ENCODE results near the gene FRYL. TPM values are rescaled to one million over a fixed set of nuclear protein-coding genes. Genes with fewer than 3 reads are reported as not detected.

FRYL gene
- total RNA-seq, 1 experiment from 2014 or later, result 53.9 TPM

GRCh38 chr4:48504352-48504751 is 275.7 kb downstream of the FRYL start:
- no peaks in the 10 kb centered on the region for H3K79me2 ChIP-seq (ENCODE audit: low read depth)
- H3K36me3 ChIP-seq (ENCODE audit: low read depth), result peaks cover 19% of the 10 kb centered on the region
- H3K4me1 ChIP-seq (replicated peaks; ENCODE audit: insufficient read depth), result no peaks in the 10 kb centered on the region
- POLR2A ChIA-PET (ENCODE audit: unreplicated experiment), result no interaction called here
- H3K4me2 ChIP-seq, result no peak overlapping the region
- CTCF ChIA-PET, result no interaction called here
- no peak for DNase-seq
- TF ChIP-seq EZH2 (IDR thresholded peaks at IDR 0.05; ENCODE audit: low read depth) (no peak), CTCF (conservative IDR thresholded peaks at IDR 0.05) (no peak)
- H3K9me2 ChIP-seq (ENCODE audit: insufficient read depth), result no peaks in the 10 kb centered on the region
- H2AFZ ChIP-seq, result no peak overlapping the region
- intact Hi-C loops (cut with micrococcal nuclease; ENCODE audit: unreplicated experiment), result no loop called here
- H3K9me3 ChIP-seq (ENCODE audit: insufficient read depth, low read depth), result no peaks in the 10 kb centered on the region
- no peak overlapping the region for H3K27ac ChIP-seq
- no peaks in the 10 kb centered on the region for H4K20me1 ChIP-seq (ENCODE audit: insufficient read depth)
- BruUV-seq (replicated peaks), result no TSS peak
- no peaks in the 10 kb centered on the region for H3K27me3 ChIP-seq (ENCODE audit: insufficient read depth, low read depth)
- H3F3A ChIP-seq (ENCODE audit: insufficient read depth, low read depth), result no peaks in the 10 kb centered on the region
- H3K4me3 ChIP-seq, result no peak overlapping the region

GRCh38 chr4:48504026-48504330 is 276.1 kb downstream of the FRYL start:
- H3K4me3 ChIP-seq, result no peak overlapping the region
- no peak overlapping the region for H3K27ac ChIP-seq
- H3F3A ChIP-seq (ENCODE audit: insufficient read depth, low read depth), result no peaks in the 10 kb centered on the region
- H3K4me2 ChIP-seq, result no peak overlapping the region
- ChIA-PET POLR2A (ENCODE audit: unreplicated experiment) (no interaction called here), CTCF (no interaction called here)
- no peaks in the 10 kb centered on the region for H3K9me3 ChIP-seq (ENCODE audit: insufficient read depth, low read depth)
- no peaks in the 10 kb centered on the region for H4K20me1 ChIP-seq (ENCODE audit: insufficient read depth)
- intact Hi-C loops (cut with micrococcal nuclease; ENCODE audit: unreplicated experiment), result no loop called here
- TF ChIP-seq EZH2 (IDR thresholded peaks at IDR 0.05; ENCODE audit: low read depth) (no peak), CTCF (conservative IDR thresholded peaks at IDR 0.05) (no peak)
- no peak overlapping the region for H2AFZ ChIP-seq
- no peaks in the 10 kb centered on the region for H3K79me2 ChIP-seq (ENCODE audit: low read depth)
- H3K27me3 ChIP-seq (ENCODE audit: insufficient read depth, low read depth), result no peaks in the 10 kb centered on the region
- no TSS peak for BruUV-seq (replicated peaks)
- H3K4me1 ChIP-seq (replicated peaks; ENCODE audit: insufficient read depth), result no peaks in the 10 kb centered on the region
- DNase-seq, result no peak
- peaks cover 21% of the 10 kb centered on the region for H3K36me3 ChIP-seq (ENCODE audit: low read depth)
- no peaks in the 10 kb centered on the region for H3K9me2 ChIP-seq (ENCODE audit: insufficient read depth)

GRCh38 chr4:48503233-48504025 is 276.6 kb downstream of the FRYL start:
- no peaks in the 10 kb centered on the region for H3K9me2 ChIP-seq (ENCODE audit: insufficient read depth)
- POLR2A ChIA-PET (ENCODE audit: unreplicated experiment), result no interaction called here
- TF ChIP-seq CTCF (conservative IDR thresholded peaks at IDR 0.05) (no peak), EZH2 (IDR thresholded peaks at IDR 0.05; ENCODE audit: low read depth) (no peak)
- intact Hi-C loops (cut with micrococcal nuclease; ENCODE audit: unreplicated experiment), result no loop called here
- no peak overlapping the region for H3K4me2 ChIP-seq
- H3K27me3 ChIP-seq (ENCODE audit: insufficient read depth, low read depth), result no peaks in the 10 kb centered on the region
- H3K79me2 ChIP-seq (ENCODE audit: low read depth), result no peaks in the 10 kb centered on the region
- no peak overlapping the region for H3K27ac ChIP-seq
- no peaks in the 10 kb centered on the region for H3K4me1 ChIP-seq (replicated peaks; ENCODE audit: insufficient read depth)
- CTCF ChIA-PET, result no interaction called here
- H2AFZ ChIP-seq, result no peak overlapping the region
- peaks cover 25% of the 10 kb centered on the region for H3K36me3 ChIP-seq (ENCODE audit: low read depth)
- no peaks in the 10 kb centered on the region for H4K20me1 ChIP-seq (ENCODE audit: insufficient read depth)
- H3F3A ChIP-seq (ENCODE audit: insufficient read depth, low read depth), result no peaks in the 10 kb centered on the region
- no peak for DNase-seq
- H3K4me3 ChIP-seq, result no peak overlapping the region
- no peaks in the 10 kb centered on the region for H3K9me3 ChIP-seq (ENCODE audit: insufficient read depth, low read depth)
- no TSS peak for BruUV-seq (replicated peaks)

All from PC-9 (cell line).